ENCODE data around the gene DICER1. TPM values are rescaled to one million over a fixed set of nuclear protein-coding genes. Genes with fewer than 3 reads are reported as not detected.

The DICER1 gene
- total and polyA plus RNA-seq, 3 donors from 2014 or later, result 31.7 to 111 (median 88.1) TPM

DNA sequence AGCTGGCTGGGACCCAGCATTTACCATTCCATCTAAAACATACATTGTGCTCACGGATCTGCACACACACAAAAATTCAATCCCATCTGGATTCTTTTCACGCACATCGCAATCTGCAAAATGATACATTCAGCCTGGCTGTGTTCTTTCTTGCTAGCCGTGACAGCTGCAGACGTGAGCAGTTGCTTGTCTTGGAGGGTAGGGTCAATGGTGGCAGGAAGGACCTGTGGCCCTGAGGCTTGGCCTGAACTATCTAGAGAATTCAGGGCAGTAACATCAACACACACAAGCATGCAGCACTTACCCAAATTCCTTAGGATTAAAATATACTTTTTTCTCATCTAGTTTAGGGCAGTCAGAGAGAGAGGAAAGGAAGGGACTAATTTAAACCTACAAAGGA, 72.0 kb downstream of the DICER1 start:
- WGBS, 2 donors, result 65 to 80% methylated on average over 5 of the region's 5 CpGs
- intact Hi-C loops (cut with DNase I; ENCODE audit: low total_unique reads), result no loop called here
- no peak overlapping the region for H3K27ac ChIP-seq
- H3K4me3 ChIP-seq, result no peak overlapping the region
- H3K4me1 ChIP-seq, result no peaks in the 10 kb centered on the region
- TF ChIP-seq, protein P1, sequence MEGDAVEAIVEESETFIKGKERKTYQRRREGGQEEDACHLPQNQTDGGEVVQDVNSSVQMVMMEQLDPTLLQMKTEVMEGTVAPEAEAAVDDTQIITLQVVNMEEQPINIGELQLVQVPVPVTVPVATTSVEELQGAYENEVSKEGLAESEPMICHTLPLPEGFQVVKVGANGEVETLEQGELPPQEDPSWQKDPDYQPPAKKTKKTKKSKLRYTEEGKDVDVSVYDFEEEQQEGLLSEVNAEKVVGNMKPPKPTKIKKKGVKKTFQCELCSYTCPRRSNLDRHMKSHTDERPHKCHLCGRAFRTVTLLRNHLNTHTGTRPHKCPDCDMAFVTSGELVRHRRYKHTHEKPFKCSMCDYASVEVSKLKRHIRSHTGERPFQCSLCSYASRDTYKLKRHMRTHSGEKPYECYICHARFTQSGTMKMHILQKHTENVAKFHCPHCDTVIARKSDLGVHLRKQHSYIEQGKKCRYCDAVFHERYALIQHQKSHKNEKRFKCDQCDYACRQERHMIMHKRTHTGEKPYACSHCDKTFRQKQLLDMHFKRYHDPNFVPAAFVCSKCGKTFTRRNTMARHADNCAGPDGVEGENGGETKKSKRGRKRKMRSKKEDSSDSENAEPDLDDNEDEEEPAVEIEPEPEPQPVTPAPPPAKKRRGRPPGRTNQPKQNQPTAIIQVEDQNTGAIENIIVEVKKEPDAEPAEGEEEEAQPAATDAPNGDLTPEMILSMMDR (IDR thresholded peaks at IDR 0.05), result no peak
- no peak for TF ChIP-seq POLR2A (IDR thresholded peaks at IDR 0.05)
- DNase-seq, result no peak
- H3K27me3 ChIP-seq, result no peaks in the 10 kb centered on the region
- H3K9me3 ChIP-seq, result no peaks in the 10 kb centered on the region
- H3K36me3 ChIP-seq (ENCODE audit: low read depth, missing control alignments), result no peaks in the 10 kb centered on the region

DNA sequence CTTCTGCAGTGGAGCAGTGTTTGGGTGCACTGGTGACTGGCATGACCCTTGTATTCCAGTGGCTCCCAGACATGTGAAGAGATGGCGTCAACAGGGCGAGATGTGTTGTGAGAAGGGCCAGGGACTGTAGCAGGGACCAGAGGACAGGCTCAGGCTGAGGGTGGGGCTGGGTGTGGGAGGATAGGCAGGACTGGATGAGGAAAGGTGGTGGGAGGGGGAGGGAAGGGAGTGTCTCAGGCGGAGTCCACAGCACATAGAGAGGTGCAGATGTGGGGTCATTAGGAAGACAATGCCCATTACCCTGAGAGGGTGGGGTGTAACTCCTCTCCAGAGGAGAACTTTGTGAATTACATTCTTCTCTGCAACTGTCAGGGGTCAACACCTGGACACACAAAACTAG, 78.5 kb downstream of the DICER1 start:
- no peaks in the 10 kb centered on the region for H3K36me3 ChIP-seq (ENCODE audit: low read depth, missing control alignments)
- TF ChIP-seq POLR2A (IDR thresholded peaks at IDR 0.05), result no peak
- TF ChIP-seq, protein P1 (IDR thresholded peaks at IDR 0.05), result no peak
- H3K27ac ChIP-seq, result no peak overlapping the region
- DNase-seq, result no peak
- H3K9me3 ChIP-seq, result no peaks in the 10 kb centered on the region
- intact Hi-C loops (cut with DNase I; ENCODE audit: low total_unique reads), result no loop called here
- no peaks in the 10 kb centered on the region for H3K4me1 ChIP-seq
- WGBS, 2 donors, result 79 to 86% methylated on average over 3 of the region's 3 CpGs
- no peak overlapping the region for H3K4me3 ChIP-seq
- H3K27me3 ChIP-seq, result no peaks in the 10 kb centered on the region

DNA sequence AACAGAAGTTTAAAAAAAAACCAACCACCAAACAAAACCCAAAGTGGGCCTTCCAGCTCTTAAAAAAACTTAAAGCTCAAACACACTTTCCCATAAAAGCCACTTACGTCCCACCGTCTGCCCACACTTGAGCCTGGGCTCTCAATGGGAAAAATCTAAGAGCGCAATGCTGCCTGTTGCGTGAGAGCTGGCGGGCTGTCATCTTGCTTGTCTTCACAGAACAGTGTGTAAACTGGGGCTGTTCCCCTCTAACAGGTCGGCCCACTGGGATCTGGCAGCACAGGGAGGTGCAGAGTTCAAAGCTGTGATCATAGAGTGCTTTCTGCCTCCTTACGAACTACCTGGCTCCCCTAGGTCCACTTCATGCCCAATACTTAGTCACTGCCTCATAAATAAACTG, 80.0 kb downstream of the DICER1 start:
- H3K4me3 ChIP-seq, result no peak overlapping the region
- H3K4me1 ChIP-seq, result no peaks in the 10 kb centered on the region
- no peak for DNase-seq
- no peaks in the 10 kb centered on the region for H3K27me3 ChIP-seq
- H3K36me3 ChIP-seq (ENCODE audit: low read depth, missing control alignments), result no peaks in the 10 kb centered on the region
- intact Hi-C loops (cut with DNase I; ENCODE audit: low total_unique reads), result no loop called here
- TF ChIP-seq, protein P1 (IDR thresholded peaks at IDR 0.05), result no peak
- no peak for TF ChIP-seq POLR2A (IDR thresholded peaks at IDR 0.05)
- no peaks in the 10 kb centered on the region for H3K9me3 ChIP-seq
- 91 to 92% methylated on average over 7 of the region's 7 CpGs for WGBS, 2 donors
- H3K27ac ChIP-seq, result no peak overlapping the region

DNA sequence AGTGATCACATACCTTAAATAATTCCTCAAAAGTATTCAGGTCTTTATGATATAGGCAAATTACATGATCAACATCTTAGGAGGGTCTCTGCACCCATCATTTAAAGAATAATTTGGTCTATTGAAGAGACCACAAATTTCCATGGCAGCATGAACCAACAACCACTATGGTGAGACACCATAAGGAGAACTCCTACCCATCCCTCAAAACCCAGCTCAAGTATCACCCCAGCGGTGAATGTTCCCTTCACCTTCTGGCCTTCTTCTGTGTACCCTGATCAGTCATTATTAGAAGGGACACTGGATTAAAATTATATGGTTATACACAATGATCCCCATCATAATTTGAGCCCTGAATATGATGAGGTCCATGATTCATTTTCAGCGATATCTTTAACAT, 81.5 kb downstream of the DICER1 start:
- Histone ChIP-seq H3K27me3 (no peaks in the 10 kb centered on the region), H3K9me3 (no peaks in the 10 kb centered on the region), H3K36me3 (ENCODE audit: low read depth, missing control alignments) (no peaks in the 10 kb centered on the region), H3K27ac (no peak overlapping the region), H3K4me3 (no peak overlapping the region), H3K4me1 (no peaks in the 10 kb centered on the region)
- 97 to 98% methylated on average over 2 of the region's 2 CpGs for WGBS, 2 donors
- no peak for DNase-seq
- intact Hi-C loops (cut with DNase I; ENCODE audit: low total_unique reads), result no loop called here
- TF ChIP-seq, protein P1 (IDR thresholded peaks at IDR 0.05), result no peak
- no peak for TF ChIP-seq POLR2A (IDR thresholded peaks at IDR 0.05)

DNA sequence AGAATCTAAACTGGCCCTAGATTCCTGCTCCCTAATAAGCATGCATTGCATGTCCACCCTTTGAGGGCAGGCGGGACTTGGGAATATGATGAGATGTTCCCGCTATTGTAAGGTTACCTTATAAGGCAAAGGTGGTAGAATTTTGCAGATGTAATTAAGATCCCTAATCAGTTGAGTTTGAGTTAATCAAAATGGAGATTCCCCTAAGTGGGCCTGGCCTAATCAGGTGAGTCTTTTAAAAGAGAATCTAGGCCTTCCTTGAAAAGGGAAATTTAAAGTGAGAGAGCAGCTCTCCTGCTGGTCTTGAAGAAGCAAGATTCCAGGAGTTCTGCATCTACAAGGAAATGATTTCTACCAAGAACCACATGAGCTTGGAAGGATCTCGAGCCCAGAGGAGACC, 83.4 kb downstream of the DICER1 start:
- 91 to 100% methylated on average over 2 to 3 of the region's 3 CpGs for WGBS, 2 donors
- Histone ChIP-seq H3K36me3 (ENCODE audit: low read depth, missing control alignments) (no peaks in the 10 kb centered on the region), H3K4me3 (no peak overlapping the region), H3K27ac (no peak overlapping the region), H3K9me3 (no peaks in the 10 kb centered on the region), H3K4me1 (no peaks in the 10 kb centered on the region), H3K27me3 (no peaks in the 10 kb centered on the region)
- no peak for TF ChIP-seq POLR2A (IDR thresholded peaks at IDR 0.05)
- TF ChIP-seq, protein P1 (IDR thresholded peaks at IDR 0.05), result no peak
- no peak for DNase-seq
- intact Hi-C loops (cut with DNase I; ENCODE audit: low total_unique reads), result no loop called here
